ENCODE results near the gene URB2. TPM values are rescaled to one million over a fixed set of nuclear protein-coding genes. Genes with fewer than 3 reads are reported as not detected.

URB2 gene
- total RNA-seq, 1 donor from 2014 or later = 10.3 TPM

- TF ChIP-seq CTCF (IDR thresholded peaks at IDR 0.05) (no peak), EZH2 (IDR thresholded peaks at IDR 0.05) (no peak), EZH2phosphoT487 (IDR thresholded peaks at IDR 0.05) (no peak)
These were observed 38.2 kb downstream of the URB2 start for GRCh38 chr1:229664133-229664689.

GRCh38 chr1:229665912-229666558, 40.0 kb downstream of the URB2 start:
- no peak overlapping the region for H3K4me2 ChIP-seq
- H3K36me3 Mint-ChIP-seq = peaks cover 3% of the 10 kb centered on the region

More at GRCh38 chr1:229664133-229664689, 38.2 kb downstream of the URB2 start:
- no peaks in the 10 kb centered on the region for H3K9me3 ChIP-seq (ENCODE audit: low read depth)
- no peaks in the 10 kb centered on the region for H3K27me3 ChIP-seq
- H3K4me1 Mint-ChIP-seq = no peaks in the 10 kb centered on the region
- no peaks in the 10 kb centered on the region for H3K9me3 Mint-ChIP-seq
- no peaks in the 10 kb centered on the region for H3K79me2 ChIP-seq (ENCODE audit: low read depth)
- peaks cover 2% of the 10 kb centered on the region for H3K27me3 Mint-ChIP-seq (ENCODE audit: insufficient read depth, low read depth)
- H3F3A ChIP-seq (ENCODE audit: low read depth) = peaks cover 19% of the 10 kb centered on the region
- no peaks in the 10 kb centered on the region for H4K20me1 ChIP-seq (ENCODE audit: low read depth)
- no peak overlapping the region for H3K27ac Mint-ChIP-seq
- H3K9ac ChIP-seq = no peak overlapping the region
- H3K4me3 Mint-ChIP-seq = no peak overlapping the region
- H3K4me3 ChIP-seq = no peak overlapping the region
- peaks cover 5% of the 10 kb centered on the region for H3K36me3 ChIP-seq
- no peak for DNase-seq (ENCODE audit: low spot score)
- H2AFZ ChIP-seq (replicated peaks) = no peak overlapping the region
- H3K36me3 Mint-ChIP-seq = peaks cover 3% of the 10 kb centered on the region
- no peak overlapping the region for H3K4me2 ChIP-seq
- H3K27ac ChIP-seq = no peak overlapping the region
- no peaks in the 10 kb centered on the region for H3K4me1 ChIP-seq

GRCh38 chr1:229666585-229666984, 40.5 kb downstream of the URB2 start:
- no peak overlapping the region for H2AFZ ChIP-seq (replicated peaks)
- H3K4me1 ChIP-seq = no peaks in the 10 kb centered on the region
- H3K4me3 Mint-ChIP-seq = no peak overlapping the region
- H4K20me1 ChIP-seq (ENCODE audit: low read depth) = no peaks in the 10 kb centered on the region
- H3K36me3 Mint-ChIP-seq = peaks cover 3% of the 10 kb centered on the region
- H3K27me3 ChIP-seq = no peaks in the 10 kb centered on the region
- TF ChIP-seq EZH2phosphoT487 (IDR thresholded peaks at IDR 0.05) (no peak), EZH2 (IDR thresholded peaks at IDR 0.05) (no peak), CTCF (IDR thresholded peaks at IDR 0.05) (no peak)
- no peaks in the 10 kb centered on the region for H3K9me3 ChIP-seq (ENCODE audit: low read depth)
- no peak for DNase-seq (ENCODE audit: low spot score)
- no peak overlapping the region for H3K27ac ChIP-seq
- no peak overlapping the region for H3K4me3 ChIP-seq
- no peaks in the 10 kb centered on the region for H3K36me3 ChIP-seq
- no peaks in the 10 kb centered on the region for H3F3A ChIP-seq (ENCODE audit: low read depth)
- H3K27me3 Mint-ChIP-seq (ENCODE audit: insufficient read depth, low read depth) = peaks cover 3% of the 10 kb centered on the region
- no peak overlapping the region for H3K27ac Mint-ChIP-seq
- H3K4me1 Mint-ChIP-seq = no peaks in the 10 kb centered on the region
- H3K9ac ChIP-seq = no peak overlapping the region
- H3K9me3 Mint-ChIP-seq = no peaks in the 10 kb centered on the region
- H3K4me2 ChIP-seq = no peak overlapping the region
- H3K79me2 ChIP-seq (ENCODE audit: low read depth) = no peaks in the 10 kb centered on the region

More at GRCh38 chr1:229665912-229666558, 40.0 kb downstream of the URB2 start:
- no peak for DNase-seq (ENCODE audit: low spot score)
- H2AFZ ChIP-seq (replicated peaks) = no peak overlapping the region
- no peak overlapping the region for H3K27ac Mint-ChIP-seq
- H4K20me1 ChIP-seq (ENCODE audit: low read depth) = no peaks in the 10 kb centered on the region
- no peaks in the 10 kb centered on the region for H3K9me3 ChIP-seq (ENCODE audit: low read depth)
- H3K4me1 ChIP-seq = no peaks in the 10 kb centered on the region
- H3K27ac ChIP-seq = no peak overlapping the region
- no peak overlapping the region for H3K4me3 ChIP-seq
- no peak overlapping the region for H3K4me3 Mint-ChIP-seq
- H3K36me3 ChIP-seq = no peaks in the 10 kb centered on the region
- TF ChIP-seq EZH2phosphoT487 (IDR thresholded peaks at IDR 0.05) (no peak), CTCF (IDR thresholded peaks at IDR 0.05) (no peak), EZH2 (IDR thresholded peaks at IDR 0.05) (no peak)
- peaks cover 2% of the 10 kb centered on the region for H3K27me3 Mint-ChIP-seq (ENCODE audit: insufficient read depth, low read depth)
- no peaks in the 10 kb centered on the region for H3K4me1 Mint-ChIP-seq
- no peaks in the 10 kb centered on the region for H3K9me3 Mint-ChIP-seq
- H3F3A ChIP-seq (ENCODE audit: low read depth) = peaks cover 1% of the 10 kb centered on the region
- no peaks in the 10 kb centered on the region for H3K79me2 ChIP-seq (ENCODE audit: low read depth)
- no peaks in the 10 kb centered on the region for H3K27me3 ChIP-seq
- H3K9ac ChIP-seq = no peak overlapping the region

Measured in neural progenitor cell (in vitro differentiated cells).